NCI-H1417 treated with DMSO at 0.1 percent for 48 hours (cell line): ENCODE results near the gene COG4.
"Not testable (repeated sequence)": the region's sequence is repeated elsewhere in the genome, so short reads cannot be mapped to it uniquely, and the experiment has no call there.

ENCODE experiments used
- DNase-seq: peaks from one replicate; lab custom pipeline; 2025; lab: John Stamatoyannopoulos, UW

The COG4 gene

DNA sequence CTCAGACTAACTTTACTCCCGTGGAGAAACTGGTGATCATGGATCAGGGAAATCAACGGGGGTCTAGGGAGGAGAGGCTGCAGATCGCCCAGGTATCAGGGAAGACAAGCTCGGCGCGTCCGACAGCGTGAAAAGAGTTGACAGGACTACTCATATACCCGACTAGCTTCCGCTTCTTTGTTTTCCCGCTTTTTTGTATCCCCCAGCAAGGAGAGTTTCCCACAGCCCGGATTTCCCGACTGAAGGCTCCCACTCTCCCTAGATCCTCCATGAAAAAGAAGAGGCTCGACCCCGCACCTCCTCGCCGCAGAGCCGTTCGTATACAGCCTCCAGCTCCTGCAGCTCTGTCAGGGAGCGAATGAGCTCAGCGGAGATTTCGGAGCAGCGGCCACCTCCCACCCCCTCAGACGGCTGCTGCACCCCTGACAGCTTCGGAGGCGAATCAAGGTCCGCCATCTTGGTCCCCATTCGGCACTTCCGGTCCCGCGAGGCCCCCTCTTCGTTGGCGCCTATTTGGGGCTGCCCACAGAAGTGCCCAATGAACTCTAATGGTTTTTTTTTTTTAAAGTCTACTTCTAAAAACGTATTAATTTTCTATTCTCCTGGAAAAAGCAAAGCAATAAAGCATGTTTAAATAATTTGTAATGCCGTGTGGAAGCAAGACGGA is at the start of gene COG4:
Gene COG4 (minus strand): TSS at position 479 of the 667 bp plus-strand sequence. CDS start 11 bp downstream, at position 468.
- DNase-seq: peak; percentile 75

GRCh38 chr16:70572926-70573270 is 49.5 kb upstream of the COG4 start:
- no peak for DNase-seq

DNA sequence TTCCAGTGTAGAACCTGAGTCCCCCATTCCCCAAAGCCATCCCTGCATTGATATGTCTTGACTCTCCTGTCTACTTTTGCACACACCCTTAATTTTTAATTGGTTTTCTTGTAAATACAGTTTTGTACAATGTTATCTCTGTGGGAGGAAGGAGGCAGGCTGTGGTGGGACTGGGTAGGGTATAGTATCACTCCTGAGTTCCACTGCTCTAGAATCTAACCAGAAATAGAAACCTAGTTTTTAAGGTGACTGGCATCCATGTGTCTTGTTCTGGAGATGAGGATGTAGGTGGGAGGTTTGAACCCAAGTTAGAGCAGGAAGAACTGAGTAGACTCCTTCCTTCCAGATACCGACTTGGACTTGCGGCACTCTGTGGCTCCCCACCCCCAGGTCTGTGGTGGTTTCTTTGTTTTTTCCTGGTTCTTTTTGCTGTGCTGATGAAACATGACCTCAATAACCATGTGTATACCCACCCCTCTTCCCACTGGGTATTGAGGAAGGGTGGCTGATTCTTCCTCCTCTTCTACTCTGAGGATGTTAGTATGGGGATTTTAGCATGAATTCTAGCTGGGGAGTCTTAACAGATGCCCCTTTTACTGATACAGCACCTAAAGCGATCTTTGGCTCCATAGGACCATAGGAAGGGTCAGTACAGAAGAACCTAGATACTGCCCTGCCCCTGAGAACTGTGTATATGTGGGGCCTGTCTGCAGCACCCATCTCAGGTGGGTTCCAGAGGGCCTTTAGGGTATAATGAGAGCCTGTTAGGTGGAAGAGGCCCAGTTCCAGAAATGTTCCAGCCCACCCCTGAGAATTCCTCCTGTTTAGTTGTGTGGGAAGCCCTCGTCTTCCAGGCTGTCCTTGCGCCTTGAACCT is 48.9 kb upstream of the COG4 start:
- DNase-seq: no peak

- no peak for DNase-seq
Observed at GRCh38 chr16:70571623-70572022, 48.3 kb upstream of the COG4 start.

GRCh38 chr16:70570967-70571570 is 47.7 kb upstream of the COG4 start:
- DNase-seq: no peak

GRCh38 chr16:70569752-70570151 is 46.4 kb upstream of the COG4 start:
- DNase-seq: no peak

DNA sequence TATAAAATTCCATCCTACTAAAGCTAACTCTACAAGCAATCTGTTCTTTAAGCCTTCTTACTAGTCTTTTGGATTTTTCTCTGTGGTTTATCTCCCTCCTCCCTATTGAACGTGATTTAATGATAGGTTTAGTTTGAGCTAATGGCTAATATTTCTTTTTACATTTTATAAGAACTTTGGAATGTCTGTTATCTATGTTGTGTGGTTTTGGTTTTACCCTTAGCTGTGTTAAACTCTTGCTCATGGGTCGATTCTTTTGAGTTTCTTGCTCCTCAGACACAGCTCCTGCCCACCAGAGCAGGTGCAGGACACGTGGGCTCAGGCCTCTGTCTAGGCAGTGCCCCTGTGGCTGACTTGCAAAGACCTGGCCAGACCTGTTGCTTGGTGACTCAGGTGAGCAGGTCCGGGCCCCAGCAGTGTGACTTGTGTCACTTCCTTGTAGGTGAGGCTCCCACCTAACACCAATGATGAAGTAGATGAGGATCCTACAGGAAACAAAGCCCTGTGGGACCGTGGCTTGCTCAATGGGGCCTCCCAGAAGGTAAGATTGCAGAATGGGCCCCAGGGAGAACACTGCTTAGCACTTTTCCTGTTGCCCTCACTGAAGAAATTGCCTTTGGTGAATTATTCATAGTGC is 45.4 kb upstream of the COG4 start:
- no peak for DNase-seq

GRCh38 chr16:70565053-70565452 is 41.7 kb upstream of the COG4 start:
- DNase-seq: no peak

DNA sequence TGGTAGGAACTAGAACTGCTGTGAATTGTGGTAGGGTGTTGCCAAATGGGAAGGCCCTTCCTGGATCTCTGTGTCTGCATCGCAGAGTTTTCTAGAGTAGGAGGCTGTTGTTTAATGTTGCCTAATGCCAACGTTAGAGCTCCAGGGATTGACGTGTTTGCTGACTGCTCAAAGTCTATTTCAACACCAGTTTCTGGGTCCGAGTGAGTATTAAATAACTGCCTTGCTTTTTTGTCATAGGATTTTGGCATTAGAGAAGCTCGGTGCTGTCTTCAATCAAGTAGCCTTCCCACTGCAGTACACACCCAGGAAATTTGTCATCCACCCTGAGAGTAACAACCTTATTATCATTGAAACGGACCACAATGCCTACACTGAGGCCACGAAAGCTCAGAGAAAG is 40.3 kb upstream of the COG4 start:
- no peak for DNase-seq

DNA sequence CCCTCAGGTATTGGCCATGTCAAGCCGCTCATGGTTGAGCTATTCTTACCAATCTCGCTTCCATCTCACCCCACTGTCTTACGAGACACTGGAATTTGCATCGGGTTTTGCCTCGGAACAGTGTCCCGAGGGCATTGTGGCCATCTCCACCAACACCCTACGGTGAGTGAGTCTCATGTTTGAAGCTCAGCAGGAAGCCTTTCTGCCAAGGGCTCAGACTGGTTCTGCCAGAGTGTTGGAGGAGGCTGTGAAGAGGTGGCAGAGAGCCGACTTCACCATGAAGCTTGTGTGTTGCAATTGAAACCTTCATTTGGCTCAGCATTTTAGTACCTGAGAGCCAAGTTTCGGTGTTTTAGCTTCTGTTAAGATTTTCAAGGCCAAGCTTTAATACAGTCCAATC is 38.3 kb upstream of the COG4 start:
- no peak for DNase-seq

DNA sequence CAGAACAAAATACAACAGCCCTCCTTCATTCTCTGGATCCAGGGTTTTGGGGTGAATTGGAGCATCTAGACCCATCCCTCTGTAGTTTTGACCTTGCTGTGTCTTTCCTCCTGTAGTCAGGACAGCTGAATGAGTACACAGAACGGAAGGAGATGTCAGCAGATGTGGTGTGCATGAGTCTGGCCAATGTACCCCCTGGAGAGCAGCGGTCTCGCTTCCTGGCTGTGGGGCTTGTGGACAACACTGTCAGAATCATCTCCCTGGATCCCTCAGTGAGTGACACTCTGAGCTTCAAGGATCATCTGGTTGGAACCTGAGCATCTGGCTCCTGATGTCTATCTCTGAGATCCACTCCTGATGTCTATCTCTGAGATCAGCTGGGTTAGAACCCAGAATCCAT is 32.7 kb upstream of the COG4 start:
- DNase-seq: no peak

DNA sequence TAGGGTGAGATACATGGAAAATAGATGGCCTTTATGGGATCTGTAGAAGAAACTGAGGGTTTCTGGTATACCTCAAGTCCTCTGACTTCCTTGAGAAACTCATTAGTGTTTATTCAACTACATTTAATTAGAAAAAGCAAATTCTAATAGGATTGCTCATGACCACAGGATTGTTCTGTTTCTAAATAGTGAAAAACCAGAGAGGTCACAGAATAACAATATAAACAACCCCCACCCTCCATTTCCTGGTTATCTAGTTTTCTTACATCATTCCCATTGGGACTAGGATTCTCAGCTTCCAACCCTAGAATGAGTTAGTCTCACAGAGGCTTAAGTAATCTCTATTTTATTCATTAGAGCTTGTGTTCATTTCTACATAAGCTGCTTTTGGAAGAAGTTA is 30.3 kb upstream of the COG4 start:
- DNase-seq: no peak

DNA sequence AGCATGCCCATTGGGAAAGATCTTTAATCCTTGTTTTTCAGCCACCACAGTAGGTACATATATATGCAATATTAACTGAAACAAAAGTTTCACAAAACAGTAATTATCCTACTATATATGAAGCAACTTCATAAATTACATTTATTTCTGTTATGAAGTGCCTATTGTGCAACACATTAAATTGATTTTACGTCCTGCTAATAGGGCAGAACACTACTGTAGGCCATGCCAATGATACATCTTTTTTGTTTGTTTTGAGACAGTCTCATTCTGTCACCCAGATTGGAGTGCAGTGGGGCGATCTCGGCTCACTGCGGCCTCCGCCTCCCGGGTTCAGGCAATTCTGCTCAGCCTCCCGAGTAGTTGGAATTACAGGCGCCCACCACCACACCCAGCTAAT is 29.3 kb upstream of the COG4 start:
- no peak for DNase-seq

- DNase-seq: no peak
Observed at GRCh38 chr16:70551788-70552187, 28.4 kb upstream of the COG4 start.

GRCh38 chr16:70550082-70550481 is 26.7 kb upstream of the COG4 start:
- no peak for DNase-seq

GRCh38 chr16:70548936-70549335 is 25.6 kb upstream of the COG4 start:
- no peak for DNase-seq

DNA sequence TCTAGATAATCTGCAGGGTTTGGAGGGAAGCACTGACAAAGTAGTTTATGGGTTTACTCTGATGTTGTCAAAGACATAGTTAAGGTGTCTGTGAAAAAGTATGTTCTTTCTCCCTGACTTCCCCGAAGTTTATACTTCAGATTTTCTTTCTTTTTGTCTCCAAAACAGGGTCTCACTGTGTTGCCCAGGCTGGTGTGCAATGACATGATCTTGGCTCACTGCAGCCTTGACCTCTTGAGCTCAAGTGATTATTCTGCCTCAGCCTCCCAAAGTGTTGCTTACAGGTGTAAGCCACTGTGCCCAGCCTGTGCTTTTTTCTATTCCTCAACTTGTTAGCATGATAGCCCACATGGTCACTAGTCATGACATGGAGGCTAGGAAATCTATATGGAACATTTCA is 21.2 kb upstream of the COG4 start:
- no peak for DNase-seq

- no peak for DNase-seq
Observed at GRCh38 chr16:70540994-70541393, 17.6 kb upstream of the COG4 start.

DNA sequence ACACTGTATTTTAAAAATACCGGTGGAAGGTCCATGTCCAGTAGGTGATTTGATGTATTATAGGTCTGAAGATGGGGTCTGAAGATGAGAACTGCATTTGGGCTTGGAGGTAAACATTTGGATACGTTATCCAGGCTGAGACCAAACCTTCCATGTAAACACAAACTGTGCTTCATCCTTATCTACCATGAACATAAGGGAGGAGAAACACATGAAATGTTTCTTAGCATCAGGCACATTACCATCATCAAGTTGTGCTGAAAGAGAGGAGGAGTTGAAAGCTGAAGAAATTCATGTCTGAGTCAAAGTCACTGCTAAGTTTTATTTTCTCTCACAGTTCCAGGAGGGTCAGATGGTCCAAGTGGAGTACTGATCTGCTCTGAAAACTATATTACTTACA is 11.6 kb upstream of the COG4 start:
- no peak for DNase-seq

DNA sequence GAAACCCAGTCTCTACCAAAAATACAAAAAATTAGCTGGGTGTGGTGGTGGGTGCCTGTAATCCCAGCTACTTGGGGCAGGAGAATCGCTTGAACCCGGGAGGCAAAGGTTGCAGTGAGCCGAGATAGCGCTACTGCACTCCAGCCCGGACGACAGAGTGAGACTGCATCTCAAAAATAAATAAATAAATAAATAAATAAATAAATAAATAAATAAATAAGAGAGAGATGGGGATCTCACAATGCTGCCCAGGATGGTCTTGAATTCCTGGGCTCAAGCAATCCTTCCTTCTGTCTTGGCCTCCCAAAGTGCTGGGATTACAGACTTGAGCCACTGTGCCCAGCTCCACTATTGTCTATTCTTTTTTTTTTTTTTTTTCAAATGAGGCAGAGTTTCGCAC is 6.6 kb upstream of the COG4 start:
- not testable (repeated sequence) for DNase-seq

GRCh38 chr16:70529051-70529777 is 5.9 kb upstream of the COG4 start:
- no peak for DNase-seq
